SU-DHL-6 (cell line): Measurements from ENCODE around the gene PDE2A.

ENCODE experiments used
- H2AFZ ChIP-seq: fragments of 200-600 bp; sonication (generic); 2 replicates; pipeline ENCODE4 v1.6.1; 2014; ENCODE audit warnings: low read depth, mild to moderate bottlenecking, moderate library complexity, mixed read lengths, antibody characterized with exemption, low read length; ENCODE audit not compliant: severe bottlenecking
- H3F3A ChIP-seq: fragments of 200-600 bp; shearing (Covaris generic); 2 replicates; pipeline ENCODE4 v1.6.0; 2016; ENCODE audit warnings: antibody characterized with exemption, mild to moderate bottlenecking; ENCODE audit not compliant: insufficient read depth
- H3K27ac ChIP-seq: fragments of 200-600 bp; sonication (generic); 2 replicates; pipeline ENCODE4 v1.5.1; 2016; ENCODE audit warnings: low read depth, mild to moderate bottlenecking, low read length, moderate library complexity, mixed read lengths
- H3K27me3 ChIP-seq: fragments of 200-600 bp; sonication (generic), shearing (Covaris generic); 2 replicates; pipeline ENCODE4 v1.6.0; 2014; ENCODE audit warnings: mild to moderate bottlenecking, low read length
- H3K36me3 ChIP-seq: fragments of 200-600 bp; sonication (generic); 2 replicates; pipeline ENCODE4 v1.6.1; 2014; ENCODE audit warnings: mild to moderate bottlenecking, low read length, mixed read lengths
- H3K4me2 ChIP-seq: fragments of 300-600, 200-600 bp; shearing (Covaris generic), sonication (generic); 2 replicates; pipeline ENCODE4 v1.6.0; 2014; ENCODE audit warnings: low read length, low read depth, mild to moderate bottlenecking; ENCODE audit not compliant: poor library complexity, severe bottlenecking
- H3K4me3 ChIP-seq: fragments of 200-600 bp; sonication (generic); 2 replicates; pipeline ENCODE4 v1.5.1; 2014; ENCODE audit warnings: antibody characterized with exemption, low read length, mild to moderate bottlenecking, mixed read lengths; ENCODE audit not compliant: insufficient read depth, poor library complexity, severe bottlenecking
- H3K79me2 ChIP-seq: fragments of 200-600 bp; sonication (generic); 2 replicates; pipeline ENCODE4 v1.6.1; 2014; ENCODE audit warnings: mild to moderate bottlenecking, low read length, moderate library complexity; ENCODE audit not compliant: insufficient read depth
- H3K9ac ChIP-seq: fragments of 200-600 bp; sonication (generic); 2 replicates; pipeline ENCODE4 v1.7.0; 2014; ENCODE audit warnings: mild to moderate bottlenecking, low read length
- H3K9me2 ChIP-seq: fragments of 200-600 bp; sonication (generic); replicated peaks from 2 replicates; pipeline ENCODE4 v1.6.1; 2014; ENCODE audit warnings: low read length; ENCODE audit not compliant: insufficient read depth
- H3K9me3 ChIP-seq: fragments of 200-600 bp; sonication (generic); 2 replicates; pipeline ENCODE4 v1.6.1; 2014; ENCODE audit warnings: low read length, mixed read lengths; ENCODE audit not compliant: insufficient read depth
- H4K20me1 ChIP-seq: fragments of 200-600 bp; sonication (generic); 2 replicates; pipeline ENCODE4 v1.6.1; 2014; ENCODE audit warnings: low read depth, mild to moderate bottlenecking, antibody characterized with exemption, low read length, moderate library complexity, mixed read lengths
- EZH2phosphoT487 ChIP-seq: fragments of 200-600 bp; sonication (generic), shearing (Covaris generic); conservative IDR thresholded peaks from 2 replicates; pipeline ENCODE4 v1.6.1; 2018; ENCODE audit warnings: mild to moderate bottlenecking, antibody characterized with exemption, low read length, moderate library complexity, mixed read lengths
- TF ChIP-seq, protein P1 (sequence below): fragments of 200-600 bp; sonication (generic); IDR thresholded peaks from one replicate; pipeline ENCODE4 v1.5.1; 2017; ENCODE audit warnings: antibody characterized with exemption, mild to moderate bottlenecking, low read length, moderate library complexity; ENCODE audit not compliant: insufficient read depth, poor library complexity, severe bottlenecking

PDE2A gene

DNA sequence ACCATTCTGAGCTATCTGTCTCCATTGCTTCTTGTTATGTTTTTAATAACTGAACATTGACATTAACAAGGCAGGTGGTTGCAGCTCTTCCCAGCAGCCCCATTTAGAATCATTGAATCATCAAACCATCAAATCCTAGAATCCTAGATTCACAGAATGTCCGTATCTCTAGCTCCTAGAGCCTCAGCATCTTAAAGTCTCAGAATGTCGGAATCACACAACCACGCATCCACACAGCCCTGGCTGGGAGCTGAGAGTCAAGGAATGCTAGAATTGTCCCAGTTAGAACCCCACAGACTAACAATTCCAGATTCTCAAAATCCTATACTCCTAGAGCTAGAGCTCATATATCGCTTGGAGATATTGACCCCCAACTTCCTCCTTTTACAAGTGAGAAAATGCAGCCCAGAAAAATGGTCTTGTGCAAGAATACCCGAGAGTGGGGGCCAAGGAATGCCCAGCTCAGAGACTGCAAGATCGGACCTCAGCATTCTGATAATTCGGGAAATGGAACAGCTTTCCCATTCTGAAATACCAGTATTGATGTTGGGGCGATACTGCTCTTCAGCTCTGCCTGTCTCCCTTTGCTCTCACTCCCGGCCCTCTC lies 38.8 kb downstream of the PDE2A start:
- H3K9ac ChIP-seq: no peak overlapping the region
- H3F3A ChIP-seq: no peaks in the 10 kb centered on the region
- H3K4me2 ChIP-seq: no peak overlapping the region
- TF ChIP-seq, protein P1, sequence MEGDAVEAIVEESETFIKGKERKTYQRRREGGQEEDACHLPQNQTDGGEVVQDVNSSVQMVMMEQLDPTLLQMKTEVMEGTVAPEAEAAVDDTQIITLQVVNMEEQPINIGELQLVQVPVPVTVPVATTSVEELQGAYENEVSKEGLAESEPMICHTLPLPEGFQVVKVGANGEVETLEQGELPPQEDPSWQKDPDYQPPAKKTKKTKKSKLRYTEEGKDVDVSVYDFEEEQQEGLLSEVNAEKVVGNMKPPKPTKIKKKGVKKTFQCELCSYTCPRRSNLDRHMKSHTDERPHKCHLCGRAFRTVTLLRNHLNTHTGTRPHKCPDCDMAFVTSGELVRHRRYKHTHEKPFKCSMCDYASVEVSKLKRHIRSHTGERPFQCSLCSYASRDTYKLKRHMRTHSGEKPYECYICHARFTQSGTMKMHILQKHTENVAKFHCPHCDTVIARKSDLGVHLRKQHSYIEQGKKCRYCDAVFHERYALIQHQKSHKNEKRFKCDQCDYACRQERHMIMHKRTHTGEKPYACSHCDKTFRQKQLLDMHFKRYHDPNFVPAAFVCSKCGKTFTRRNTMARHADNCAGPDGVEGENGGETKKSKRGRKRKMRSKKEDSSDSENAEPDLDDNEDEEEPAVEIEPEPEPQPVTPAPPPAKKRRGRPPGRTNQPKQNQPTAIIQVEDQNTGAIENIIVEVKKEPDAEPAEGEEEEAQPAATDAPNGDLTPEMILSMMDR: no peak
- no peak for TF ChIP-seq EZH2phosphoT487
- no peaks in the 10 kb centered on the region for H4K20me1 ChIP-seq
- H3K9me3 ChIP-seq: no peaks in the 10 kb centered on the region
- no peak overlapping the region for H3K4me3 ChIP-seq
- H3K27me3 ChIP-seq: no peaks in the 10 kb centered on the region
- H3K36me3 ChIP-seq: no peaks in the 10 kb centered on the region
- H3K9me2 ChIP-seq: no peaks in the 10 kb centered on the region
- H2AFZ ChIP-seq: no peak overlapping the region
- no peak overlapping the region for H3K27ac ChIP-seq
- no peaks in the 10 kb centered on the region for H3K79me2 ChIP-seq

DNA sequence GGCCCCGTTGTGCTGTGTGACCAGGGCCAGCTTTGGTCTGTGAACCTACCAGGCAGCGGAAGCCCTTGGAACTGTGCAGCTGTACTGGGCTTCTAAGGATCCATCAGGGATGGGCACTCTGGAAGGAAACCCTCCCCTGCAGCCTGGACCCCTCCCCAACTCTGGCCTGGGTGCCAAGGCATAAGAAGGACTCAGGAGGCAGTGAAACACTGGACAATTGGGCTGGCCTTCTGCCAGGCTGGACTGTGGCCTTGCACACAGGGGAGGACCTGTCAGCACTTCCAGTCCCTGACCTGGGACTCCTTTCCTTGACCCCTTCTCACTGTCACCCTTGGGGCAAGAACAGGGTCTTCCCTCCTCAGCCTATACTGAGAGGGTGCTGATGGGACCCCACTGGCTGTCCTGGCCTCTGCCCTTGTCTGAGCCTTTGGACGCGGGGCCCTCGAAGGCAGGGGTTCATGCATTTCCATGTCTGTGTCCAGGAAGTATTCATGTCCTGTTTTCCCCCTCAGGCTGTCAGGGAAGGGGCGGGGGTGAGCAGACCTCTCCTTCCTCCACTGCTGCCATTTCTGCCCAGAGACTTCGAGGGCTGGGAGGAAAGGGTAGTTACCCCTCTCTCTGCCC lies 39.6 kb downstream of the PDE2A start:
- Histone ChIP-seq H3K9ac (no peak overlapping the region), H3K36me3 (no peaks in the 10 kb centered on the region), H3F3A (no peaks in the 10 kb centered on the region), H3K79me2 (no peaks in the 10 kb centered on the region), H3K4me3 (no peak overlapping the region), H4K20me1 (no peaks in the 10 kb centered on the region), H2AFZ (no peak overlapping the region), H3K9me3 (no peaks in the 10 kb centered on the region), H3K9me2 (no peaks in the 10 kb centered on the region), H3K4me2 (no peak overlapping the region), H3K27ac (no peak overlapping the region), H3K27me3 (no peaks in the 10 kb centered on the region)
- no peak for TF ChIP-seq EZH2phosphoT487

DNA sequence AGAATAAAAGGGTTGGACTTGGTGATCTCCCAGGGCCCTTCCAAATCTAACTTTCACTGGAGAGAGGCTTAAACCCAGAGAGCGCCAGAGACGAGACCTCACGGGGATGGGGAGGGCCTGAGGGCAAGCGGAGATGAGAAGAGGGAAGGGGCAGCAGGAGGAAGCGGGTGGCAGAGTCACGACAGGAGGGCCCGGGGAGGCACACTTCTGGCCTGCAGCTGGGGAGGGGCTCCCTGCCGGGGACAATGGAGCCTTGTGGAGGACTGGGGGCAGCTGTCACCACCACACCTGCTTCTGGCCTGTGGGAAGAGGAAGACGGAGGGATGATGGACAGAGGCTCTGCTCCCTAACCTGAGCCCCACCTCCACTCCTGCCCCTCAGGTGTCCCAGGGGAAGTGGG lies 40.2 kb downstream of the PDE2A start:
- Histone ChIP-seq H3K9ac (no peak overlapping the region), H3K4me2 (no peak overlapping the region), H3K79me2 (no peaks in the 10 kb centered on the region)

DNA sequence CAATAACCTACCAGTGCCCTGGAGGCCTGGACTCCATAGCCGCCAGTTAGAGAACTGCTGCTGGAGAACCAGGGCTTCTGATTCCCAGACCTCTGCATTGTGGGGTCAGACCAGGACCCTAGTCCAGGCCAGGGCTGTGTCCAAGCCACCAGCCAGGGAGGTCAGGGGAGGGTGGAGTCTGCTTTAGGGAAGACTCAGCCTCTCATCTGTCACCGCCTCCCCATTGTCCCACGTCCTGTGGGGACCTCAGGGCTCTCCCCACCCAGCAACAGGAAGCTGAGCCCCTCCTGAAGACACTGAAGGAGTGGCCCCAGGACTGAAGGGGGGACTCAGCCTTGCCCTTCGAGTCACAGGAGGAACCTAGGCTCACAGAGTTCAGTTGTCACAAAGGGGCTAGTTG lies 41.2 kb downstream of the PDE2A start:
- H2AFZ ChIP-seq: no peak overlapping the region
- no peaks in the 10 kb centered on the region for H3K9me3 ChIP-seq
- no peak overlapping the region for H3K9ac ChIP-seq
- no peaks in the 10 kb centered on the region for H3K79me2 ChIP-seq
- no peaks in the 10 kb centered on the region for H4K20me1 ChIP-seq
- H3K4me3 ChIP-seq: no peak overlapping the region
- no peaks in the 10 kb centered on the region for H3F3A ChIP-seq
- TF ChIP-seq, protein P1: no peak
- no peak for TF ChIP-seq EZH2phosphoT487
- no peaks in the 10 kb centered on the region for H3K9me2 ChIP-seq
- H3K36me3 ChIP-seq: no peaks in the 10 kb centered on the region
- H3K4me2 ChIP-seq: no peak overlapping the region
- no peaks in the 10 kb centered on the region for H3K27me3 ChIP-seq
- no peak overlapping the region for H3K27ac ChIP-seq

More for the DNA sequence above, 40.2 kb downstream of the PDE2A start:
- Histone ChIP-seq H3K36me3 (no peaks in the 10 kb centered on the region), H2AFZ (no peak overlapping the region), H3K27ac (no peak overlapping the region), H3K9me3 (no peaks in the 10 kb centered on the region), H4K20me1 (no peaks in the 10 kb centered on the region), H3K27me3 (no peaks in the 10 kb centered on the region), H3K9me2 (no peaks in the 10 kb centered on the region), H3K4me3 (no peak overlapping the region), H3F3A (no peaks in the 10 kb centered on the region)
- TF ChIP-seq, protein P1: no peak
- no peak for TF ChIP-seq EZH2phosphoT487
